Smooth muscle cell (in vitro differentiated cells): ENCODE data around the gene CCDC60. TPM values are rescaled to one million over a fixed set of nuclear protein-coding genes. Genes with fewer than 3 reads are reported as not detected.

Experiments
- DNase-seq: peaks from one replicate; lab custom pipeline; 2025; ENCODE audit not compliant: unreplicated experiment; lab: John Stamatoyannopoulos, UW
- H2AFZ ChIP-seq: fragments of 200-600 bp; sonication (generic); 2 replicates; pipeline ENCODE4 v1.6.0; 2016; ENCODE audit warnings: antibody characterized with exemption, low read depth, mild to moderate bottlenecking
- H3F3A ChIP-seq: fragments of 200-600 bp; sonication (generic); 2 replicates; pipeline ENCODE4 v1.6.0; 2017; ENCODE audit warnings: antibody characterized with exemption, low read depth
- H3K27ac ChIP-seq: fragments of 200-600 bp; sonication (generic); 2 replicates; pipeline ENCODE4 v1.5.1; 2016; ENCODE audit warnings: low read depth, mild to moderate bottlenecking
- H3K27me3 ChIP-seq: fragments of 200-600 bp; sonication (generic); 2 replicates; pipeline ENCODE4 v1.6.1; 2016; ENCODE audit warnings: low read depth, mild to moderate bottlenecking
- H3K36me3 ChIP-seq: fragments of 200-600 bp; sonication (generic); 2 replicates; pipeline ENCODE4 v1.5.1; 2016; ENCODE audit warnings: low read depth
- H3K4me1 ChIP-seq: fragments of 200-600 bp; sonication (generic); 2 replicates; pipeline ENCODE4 v1.5.1; 2016; ENCODE audit warnings: low read depth
- H3K4me2 ChIP-seq: fragments of 200-600 bp; sonication (generic); 2 replicates; pipeline ENCODE4 v1.6.0; 2016; ENCODE audit warnings: mild to moderate bottlenecking
- H3K4me3 ChIP-seq: fragments of 200-600 bp; sonication (generic); 2 replicates; pipeline ENCODE4 v1.5.1; 2016; ENCODE audit warnings: mild to moderate bottlenecking
- H3K79me2 ChIP-seq: fragments of 200-600 bp; sonication (generic); 2 replicates; pipeline ENCODE4 v1.6.0; 2016; ENCODE audit warnings: low read depth, mild to moderate bottlenecking
- H3K9ac ChIP-seq: fragments of 200-600 bp; sonication (generic); 2 replicates; pipeline ENCODE4 v1.6.0; 2016; ENCODE audit warnings: low read depth
- H3K9me3 ChIP-seq: fragments of 200-600 bp; sonication (generic); replicated peaks from 2 replicates; pipeline ENCODE4 v1.5.1; 2016; ENCODE audit warnings: low read depth
- H4K20me1 ChIP-seq: fragments of 200-600 bp; sonication (generic); 2 replicates; pipeline ENCODE4 v1.6.0; 2016; ENCODE audit warnings: low read depth
- WGBS: methylation state at CpG from one replicate; pipeline ENCODE4 v1.1.7; 2016; ENCODE audit warnings: low lambda C conversion rate; 5-methylcytosine and 5-hydroxymethylcytosine counted together
- polyA plus RNA-seq: library from polyadenylated mRNA; unstranded; fragments of >200 nt; fragmentation: Nextera tagmentation; extraction: Ambion mirVana; gene quantifications from 2 replicates; pipeline ENCODE4 v1.2.1, GENCODE V29; 2016
- total RNA-seq: library from RNA; depleted of rRNA; stranded (reverse); fragments of >200 nt; gene quantifications from 2 replicates; pipeline ENCODE4 v1.2.3, GENCODE V29; 2014
- TF ChIP-seq, protein P1 (sequence below): fragments of 200-600 bp; sonication (generic); IDR thresholded peaks from 2 replicates; pipeline ENCODE4 v1.5.1; 2017; ENCODE audit warnings: borderline replicate concordance, mild to moderate bottlenecking, antibody characterized with exemption; ENCODE audit not compliant: insufficient read depth, poor library complexity, severe bottlenecking

Gene CCDC60
- total and polyA plus RNA-seq, 2 experiments from 2014 or later: not detected

DNA sequence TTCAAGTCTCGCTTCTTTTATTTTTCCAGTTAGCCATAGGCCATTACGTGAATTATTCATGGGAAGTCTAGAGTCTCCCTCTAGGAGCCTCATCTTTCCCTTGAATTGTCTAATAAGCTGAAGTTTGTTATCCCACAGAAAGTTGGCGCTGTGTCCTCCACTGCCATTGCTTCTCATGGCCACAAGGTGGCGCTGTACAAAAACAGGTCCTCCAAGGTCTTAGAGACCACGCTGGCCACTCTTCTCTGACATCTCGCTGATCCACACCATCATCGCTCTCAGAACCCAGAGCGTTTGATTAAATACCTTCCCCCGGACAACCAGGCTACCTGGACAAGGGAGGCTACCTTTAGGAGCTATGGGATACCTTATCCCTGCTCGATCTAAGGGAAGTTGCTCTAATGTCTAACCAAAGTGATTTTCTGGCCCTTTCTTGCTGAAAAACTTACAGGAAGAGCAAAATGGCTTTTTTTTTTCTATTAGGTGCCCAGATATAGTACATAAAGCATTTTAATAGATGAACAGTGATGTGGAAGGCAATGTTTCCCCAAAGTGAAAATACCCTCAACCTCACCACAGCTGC, 110.0 kb downstream of the CCDC60 start:
- H3K79me2 ChIP-seq: no peaks in the 10 kb centered on the region
- DNase-seq: no peak
- no peak overlapping the region for H3K4me3 ChIP-seq
- H3F3A ChIP-seq: peaks cover 4% of the 10 kb centered on the region
- no peak overlapping the region for H3K9ac ChIP-seq
- no peaks in the 10 kb centered on the region for H3K4me1 ChIP-seq
- no peaks in the 10 kb centered on the region for H4K20me1 ChIP-seq
- WGBS: 17% methylated on average over 10 of the region's 10 CpGs
- no peak overlapping the region for H3K27ac ChIP-seq
- TF ChIP-seq, protein P1, sequence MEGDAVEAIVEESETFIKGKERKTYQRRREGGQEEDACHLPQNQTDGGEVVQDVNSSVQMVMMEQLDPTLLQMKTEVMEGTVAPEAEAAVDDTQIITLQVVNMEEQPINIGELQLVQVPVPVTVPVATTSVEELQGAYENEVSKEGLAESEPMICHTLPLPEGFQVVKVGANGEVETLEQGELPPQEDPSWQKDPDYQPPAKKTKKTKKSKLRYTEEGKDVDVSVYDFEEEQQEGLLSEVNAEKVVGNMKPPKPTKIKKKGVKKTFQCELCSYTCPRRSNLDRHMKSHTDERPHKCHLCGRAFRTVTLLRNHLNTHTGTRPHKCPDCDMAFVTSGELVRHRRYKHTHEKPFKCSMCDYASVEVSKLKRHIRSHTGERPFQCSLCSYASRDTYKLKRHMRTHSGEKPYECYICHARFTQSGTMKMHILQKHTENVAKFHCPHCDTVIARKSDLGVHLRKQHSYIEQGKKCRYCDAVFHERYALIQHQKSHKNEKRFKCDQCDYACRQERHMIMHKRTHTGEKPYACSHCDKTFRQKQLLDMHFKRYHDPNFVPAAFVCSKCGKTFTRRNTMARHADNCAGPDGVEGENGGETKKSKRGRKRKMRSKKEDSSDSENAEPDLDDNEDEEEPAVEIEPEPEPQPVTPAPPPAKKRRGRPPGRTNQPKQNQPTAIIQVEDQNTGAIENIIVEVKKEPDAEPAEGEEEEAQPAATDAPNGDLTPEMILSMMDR: peak; percentile 87
- no peak overlapping the region for H3K4me2 ChIP-seq
- H2AFZ ChIP-seq: no peak overlapping the region
- no peaks in the 10 kb centered on the region for H3K36me3 ChIP-seq
- no peaks in the 10 kb centered on the region for H3K9me3 ChIP-seq
- H3K27me3 ChIP-seq: peaks cover 5% of the 10 kb centered on the region

DNA sequence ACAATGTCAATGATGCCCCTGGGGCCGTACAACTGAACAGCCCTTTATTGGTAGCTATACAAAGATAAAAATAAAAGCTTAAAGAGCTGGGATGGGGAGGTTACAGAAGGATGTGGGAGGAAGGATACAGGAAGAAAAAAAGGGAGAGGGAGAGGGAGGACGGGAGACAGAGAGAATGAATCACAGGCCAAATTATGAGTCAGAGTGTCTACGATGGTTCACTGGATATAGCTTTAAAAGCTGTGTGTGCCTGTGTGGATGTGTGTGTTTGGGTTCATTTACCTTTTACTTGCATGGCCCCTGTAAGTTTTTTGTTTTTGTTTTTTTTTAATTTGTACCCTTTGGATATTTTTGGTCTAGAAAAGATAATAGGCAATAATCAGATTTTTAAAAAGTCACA, 111.9 kb downstream of the CCDC60 start:
- Histone ChIP-seq H3K9ac (no peak overlapping the region), H3K36me3 (no peaks in the 10 kb centered on the region), H4K20me1 (no peaks in the 10 kb centered on the region), H3K79me2 (no peaks in the 10 kb centered on the region), H3K4me2 (peak overlapping the region; percentile 38), H3K4me3 (no peak overlapping the region), H3F3A (peaks cover 4% of the 10 kb centered on the region), H3K4me1 (no peaks in the 10 kb centered on the region), H2AFZ (no peak overlapping the region), H3K27ac (peak overlapping the region; percentile 72), H3K27me3 (peaks cover 5% of the 10 kb centered on the region), H3K9me3 (no peaks in the 10 kb centered on the region)
- TF ChIP-seq, protein P1: no peak
- DNase-seq: no peak
- WGBS: 14% methylated on average over 3 of the region's 3 CpGs

DNA sequence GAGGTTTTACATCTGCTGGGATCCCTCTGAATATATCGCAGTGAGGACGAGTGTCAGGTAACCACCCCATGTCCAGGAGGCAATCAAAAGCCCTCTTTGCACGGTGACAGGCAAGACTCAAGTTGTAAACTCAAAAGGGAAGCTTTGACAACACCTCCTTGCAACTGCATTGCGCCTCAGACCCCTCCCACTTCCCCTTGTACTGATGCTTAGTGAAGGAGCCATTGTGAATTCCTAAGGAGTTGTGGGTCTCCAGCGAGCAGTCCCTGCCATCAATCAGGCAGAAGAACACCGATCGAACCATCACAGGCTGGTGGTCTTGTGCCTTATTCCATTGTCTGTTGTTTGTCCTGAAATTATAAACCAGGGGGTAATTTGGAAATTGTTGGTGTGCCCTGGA, 112.6 kb downstream of the CCDC60 start:
- Histone ChIP-seq H3K9me3 (no peaks in the 10 kb centered on the region), H3K27me3 (peaks cover 5% of the 10 kb centered on the region), H4K20me1 (no peaks in the 10 kb centered on the region), H3K79me2 (no peaks in the 10 kb centered on the region), H3K4me1 (no peaks in the 10 kb centered on the region), H2AFZ (no peak overlapping the region), H3K27ac (peak overlapping the region; percentile 72), H3K36me3 (no peaks in the 10 kb centered on the region), H3K4me2 (peak overlapping the region; percentile 38), H3F3A (peaks cover 4% of the 10 kb centered on the region), H3K9ac (no peak overlapping the region), H3K4me3 (no peak overlapping the region)
- no peak for DNase-seq
- 62% methylated on average over 7 of the region's 7 CpGs for WGBS
- TF ChIP-seq, protein P1: no peak

DNA sequence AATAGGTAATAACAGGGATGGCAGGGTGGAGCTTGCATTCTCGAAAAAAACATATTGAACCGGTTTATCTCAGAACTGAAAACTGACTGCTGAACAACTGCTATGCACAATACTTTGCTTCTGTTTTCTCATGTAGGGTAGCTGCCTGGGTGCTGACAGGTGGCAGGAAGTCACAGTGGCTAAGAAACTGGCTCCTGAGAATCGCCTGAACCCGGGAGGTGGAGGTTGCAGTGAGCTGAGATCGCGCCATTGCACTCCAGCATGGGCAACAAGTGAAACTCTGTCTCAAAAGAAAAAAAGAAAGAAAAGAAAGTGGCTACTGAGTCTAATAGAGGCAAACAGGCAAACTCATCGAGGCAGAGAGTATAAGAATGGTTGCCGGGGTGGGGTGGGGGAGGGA, 113.1 kb downstream of the CCDC60 start:
- Histone ChIP-seq H3K9me3 (no peaks in the 10 kb centered on the region), H3K4me3 (no peak overlapping the region), H3K27me3 (peaks cover 5% of the 10 kb centered on the region), H3K9ac (no peak overlapping the region), H3K4me1 (no peaks in the 10 kb centered on the region), H3K4me2 (no peak overlapping the region), H3K27ac (no peak overlapping the region), H4K20me1 (no peaks in the 10 kb centered on the region), H3F3A (peaks cover 4% of the 10 kb centered on the region), H3K79me2 (no peaks in the 10 kb centered on the region), H2AFZ (no peak overlapping the region), H3K36me3 (no peaks in the 10 kb centered on the region)
- TF ChIP-seq, protein P1: no peak
- WGBS: 92% methylated on average over 8 of the region's 8 CpGs
- DNase-seq: no peak
